WTC11 (cell line): Measurements from ENCODE around the gene OR3A1. TPM values are rescaled to one million over a fixed set of nuclear protein-coding genes. Genes with fewer than 3 reads are reported as not detected.
"Not testable (repeated sequence)": the region's sequence is repeated elsewhere in the genome, so short reads cannot be mapped to it uniquely, and the experiment has no call there.

Source experiments
- ATAC-seq: fragments of 200-7000 bp; cut with Tn5 transposase; 2 replicates; pipeline ENCODE4 v1.10.0; 2021; ENCODE audit warnings: mild to moderate bottlenecking, moderate library complexity
- CTCF ChIA-PET: fragments of 300-600 bp; sonication (Branson Sonifier 250); formaldehyde crosslinking; loops from one replicate; lab custom pipeline; 2021; ENCODE audit warnings: antibody characterized with exemption; lab: Charles Lee
- POLR2A ChIA-PET: fragments of 350-600 bp; sonication (Branson Sonifier 250); formaldehyde crosslinking; loops from one replicate; lab custom pipeline; 2021; ENCODE audit warnings: antibody characterized with exemption; lab: Charles Lee
- DNase-seq: peaks from one replicate; pipeline ENCODE4 v3.0.0; 2021; ENCODE audit warnings: low spot score
- H3K27ac Mint-ChIP-seq: 2 replicates; pipeline ENCODE4 v1.8.0; 2021; ENCODE audit warnings: mixed read lengths
- H3K27me3 Mint-ChIP-seq: 2 replicates; pipeline ENCODE4 v1.8.0; 2021; ENCODE audit warnings: low read depth, mild to moderate bottlenecking, moderate library complexity, mixed read lengths
- H3K36me3 Mint-ChIP-seq: 2 replicates; pipeline ENCODE4 v1.8.0; 2021; ENCODE audit warnings: mixed read lengths
- H3K4me1 Mint-ChIP-seq: 2 replicates; pipeline ENCODE4 v1.8.0; 2022; ENCODE audit warnings: mixed read lengths
- H3K4me3 Mint-ChIP-seq: 2 replicates; pipeline ENCODE4 v1.8.0; 2021; ENCODE audit warnings: mild to moderate bottlenecking, moderate library complexity, mixed read lengths
- H3K9me3 Mint-ChIP-seq: 2 replicates; pipeline ENCODE4 v1.8.0; 2021; ENCODE audit warnings: mixed read lengths
- ATF2 ChIP-seq: sonication (generic); formaldehyde crosslinking; IDR thresholded peaks from 2 replicates; pipeline ENCODE4 v1.8.1; 2022; ENCODE audit warnings: low read depth, missing genetic modification reagents, borderline replicate concordance
- CBFB ChIP-seq: sonication (generic); formaldehyde crosslinking; IDR thresholded peaks from 2 replicates; pipeline ENCODE4 v1.8.1; 2022; ENCODE audit warnings: mild to moderate bottlenecking, low read depth, missing genetic modification reagents
- CDX4 ChIP-seq: fragments of 250-450 bp; sonication (Bioruptor Pico); IDR thresholded peaks from 2 replicates; pipeline ENCODE4 v1.9.0; 2021; ENCODE audit warnings: moderate library complexity, mild to moderate bottlenecking, inconsistent platforms, borderline replicate concordance
- ETV6 ChIP-seq: sonication (generic); formaldehyde crosslinking; IDR thresholded peaks from 2 replicates; pipeline ENCODE4 v1.8.1; 2022; ENCODE audit warnings: mild to moderate bottlenecking, missing genetic modification reagents
- FOXP1 ChIP-seq: sonication (generic); formaldehyde crosslinking; IDR thresholded peaks from 2 replicates; pipeline ENCODE4 v1.8.0; 2022; ENCODE audit warnings: missing genetic modification reagents, mild to moderate bottlenecking, moderate library complexity, borderline replicate concordance
- FOXP4 ChIP-seq: sonication (generic); formaldehyde crosslinking; IDR thresholded peaks from 2 replicates; pipeline ENCODE4 v1.8.0; 2022; ENCODE audit warnings: mild to moderate bottlenecking, missing genetic modification reagents
- HMGXB4 ChIP-seq: sonication (generic); formaldehyde crosslinking; IDR thresholded peaks from 2 replicates; pipeline ENCODE4 v1.8.1; 2023; ENCODE audit warnings: mild to moderate bottlenecking, moderate library complexity, missing genetic modification reagents
- MAX ChIP-seq: sonication (generic); formaldehyde crosslinking; IDR thresholded peaks from 2 replicates; pipeline ENCODE4 v1.8.0; 2022; ENCODE audit warnings: mild to moderate bottlenecking, missing genetic modification reagents
- MLX ChIP-seq: sonication (generic); formaldehyde crosslinking; IDR thresholded peaks from 2 replicates; pipeline ENCODE4 v1.8.1; 2023; ENCODE audit warnings: mild to moderate bottlenecking, missing genetic modification reagents, moderate library complexity
- NFATC4 ChIP-seq: fragments of 250-450 bp; sonication (Bioruptor Pico); IDR thresholded peaks from 2 replicates; pipeline ENCODE4 v1.9.0; 2021; ENCODE audit warnings: mild to moderate bottlenecking
- NFE2L1 ChIP-seq: sonication (generic); formaldehyde crosslinking; IDR thresholded peaks from 2 replicates; pipeline ENCODE4 v1.8.1; 2023; ENCODE audit warnings: missing genetic modification reagents
- NFYB ChIP-seq: sonication (generic); formaldehyde crosslinking; conservative IDR thresholded peaks from 2 replicates; pipeline ENCODE4 v1.8.0; 2022; ENCODE audit warnings: low read depth, missing genetic modification reagents
- NR1H2 ChIP-seq: sonication (generic); formaldehyde crosslinking; IDR thresholded peaks from 2 replicates; pipeline ENCODE4 v1.9.0; 2021; ENCODE audit warnings: mild to moderate bottlenecking, moderate library complexity, missing genetic modification reagents
- PREB ChIP-seq: sonication (generic); formaldehyde crosslinking; IDR thresholded peaks from 2 replicates; pipeline ENCODE4 v1.8.1; 2022; ENCODE audit warnings: mild to moderate bottlenecking, missing genetic modification reagents, moderate library complexity, borderline replicate concordance
- PRRX2 ChIP-seq: fragments of 250-450 bp; sonication (Bioruptor Pico); IDR thresholded peaks from 2 replicates; pipeline ENCODE4 v1.8.0; 2021; ENCODE audit warnings: mild to moderate bottlenecking
- RELA ChIP-seq: sonication (generic); formaldehyde crosslinking; IDR thresholded peaks from 2 replicates; pipeline ENCODE4 v1.8.1; 2022; ENCODE audit warnings: missing genetic modification reagents, mild to moderate bottlenecking, borderline replicate concordance
- STAT6 ChIP-seq: sonication (generic); formaldehyde crosslinking; conservative IDR thresholded peaks from 2 replicates; pipeline ENCODE4 v1.8.1; 2023; ENCODE audit warnings: mild to moderate bottlenecking, low read depth, missing genetic modification reagents, moderate library complexity
- TP53 ChIP-seq: sonication (generic); formaldehyde crosslinking; IDR thresholded peaks from 2 replicates; pipeline ENCODE4 v1.8.1; 2023; ENCODE audit warnings: mild to moderate bottlenecking, missing genetic modification reagents
- ZNF138 ChIP-seq: sonication (generic); formaldehyde crosslinking; conservative IDR thresholded peaks from 2 replicates; pipeline ENCODE4 v1.8.1; 2022; ENCODE audit warnings: mild to moderate bottlenecking, moderate library complexity, missing genetic modification reagents
- ZNF263 ChIP-seq: sonication (generic); formaldehyde crosslinking; IDR thresholded peaks from 2 replicates; pipeline ENCODE4 v1.8.1; 2022; ENCODE audit warnings: low read depth, mild to moderate bottlenecking, moderate library complexity, missing genetic modification reagents
- ZNF416 ChIP-seq: fragments of 250-450 bp; sonication (Bioruptor Pico); IDR thresholded peaks from 2 replicates; pipeline ENCODE4 v1.9.0; 2021; ENCODE audit warnings: mild to moderate bottlenecking, inconsistent platforms
- ZNF671 ChIP-seq: fragments of 250-450 bp; sonication (Bioruptor Pico); IDR thresholded peaks from 2 replicates; pipeline ENCODE4 v1.8.0; 2021; ENCODE audit warnings: mild to moderate bottlenecking
- total RNA-seq: library from RNA; stranded (reverse); gene quantifications from 3 replicates; pipeline ENCODE4 v1.2.3, GENCODE V29; 2021

OR3A1 gene
- total RNA-seq, 1 experiment from 2014 or later: not detected

GRCh38 chr17:3308603-3309002 is 10.4 kb upstream of the OR3A1 start:
- H3K4me1 Mint-ChIP-seq: no peaks in the 10 kb centered on the region
- no peak for TF ChIP-seq CDX4
- no peak for TF ChIP-seq RELA (CRISPR knock-in tag)
- no peak for TF ChIP-seq ATF2 (CRISPR knock-in tag)
- POLR2A ChIA-PET: no interaction called here
- DNase-seq: no peak
- H3K27me3 Mint-ChIP-seq: peaks cover 3% of the 10 kb centered on the region; the same call in 1 of the 2 replicates
- H3K36me3 Mint-ChIP-seq: no peaks in the 10 kb centered on the region
- CTCF ChIA-PET: no interaction called here
- no peak overlapping the region for H3K27ac Mint-ChIP-seq
- H3K4me3 Mint-ChIP-seq: no peak overlapping the region
- no peak for ATAC-seq
- H3K9me3 Mint-ChIP-seq: no peaks in the 10 kb centered on the region

- Mint-ChIP-seq H3K27ac (no peak overlapping the region), H3K27me3 (peaks cover 5% of the 10 kb centered on the region), H3K4me1 (no peaks in the 10 kb centered on the region), H3K9me3 (peaks cover 12% of the 10 kb centered on the region), H3K4me3 (no peak overlapping the region), H3K36me3 (no peaks in the 10 kb centered on the region)
- no peak for TF ChIP-seq NFYB (CRISPR knock-in tag)
- TF ChIP-seq NFE2L1 (CRISPR knock-in tag): no peak
- TF ChIP-seq PRRX2 (CRISPR knock-in tag): no peak
- TF ChIP-seq ZNF671 (CRISPR knock-in tag): no peak
- no peak for TF ChIP-seq TP53 (CRISPR knock-in tag)
- no peak for TF ChIP-seq NR1H2 (CRISPR knock-in tag)
- TF ChIP-seq ATF2 (CRISPR knock-in tag): no peak
- TF ChIP-seq CBFB (CRISPR knock-in tag): no peak
- no peak for TF ChIP-seq ZNF138
- TF ChIP-seq PREB: no peak
- no peak for TF ChIP-seq NFATC4 (CRISPR knock-in tag)
- TF ChIP-seq HMGXB4 (CRISPR knock-in tag): no peak
- TF ChIP-seq ZNF416 (CRISPR knock-in tag): no peak
- no peak for TF ChIP-seq FOXP4 (CRISPR knock-in tag)
- no peak for TF ChIP-seq STAT6
- TF ChIP-seq MLX (CRISPR knock-in tag): no peak
- TF ChIP-seq ZNF263 (CRISPR knock-in tag): no peak
- TF ChIP-seq MAX: no peak
- no peak for TF ChIP-seq ETV6
- no peak for TF ChIP-seq FOXP1
- no peak for DNase-seq
- no peak for ATAC-seq
- CTCF ChIA-PET: no interaction called here
- POLR2A ChIA-PET: no interaction called here
Observed at GRCh38 chr17:3295632-3296031, 2.5 kb downstream of the OR3A1 start.

- peaks cover 12% of the 10 kb centered on the region for H3K9me3 Mint-ChIP-seq
Observed at GRCh38 chr17:3293548-3293947, 4.6 kb downstream of the OR3A1 start.

More at GRCh38 chr17:3293548-3293947, 4.6 kb downstream of the OR3A1 start:
- H3K27ac Mint-ChIP-seq, H3K4me1 Mint-ChIP-seq, H3K27me3 Mint-ChIP-seq, DNase-seq, H3K4me3 Mint-ChIP-seq, ATAC-seq, POLR2A ChIA-PET, CTCF ChIA-PET, H3K36me3 Mint-ChIP-seq: not testable (repeated sequence)
